Esophagus muscularis mucosa (tissue), 4 donors: ENCODE data around the gene ARHGAP31.

Experiments used
- CTCF ChIP-seq, 3 experiments: fragments of 200-600 bp in 2 of 3; fragments of 450-650 bp in 1 of 3; sonication (generic) in 2 of 3; IDR thresholded peaks; one replicate each; pipeline ENCODE4 v1.5.1; 2017 to 2019; ENCODE audit warnings: antibody characterized with exemption in 3 of 3, mild to moderate bottlenecking in 2 of 3, moderate library complexity in 1 of 3
- EP300 ChIP-seq: sonication (generic); formaldehyde crosslinking; IDR thresholded peaks from one replicate; pipeline ENCODE4 v1.6.1; 2017; ENCODE audit warnings: antibody characterized with exemption
- POLR2A ChIP-seq: fragments of 450-650 bp; IDR thresholded peaks from one replicate; pipeline ENCODE4 v1.6.1; 2017; ENCODE audit warnings: antibody characterized with exemption, moderate library complexity, mild to moderate bottlenecking, low read depth
- POLR2AphosphoS5 ChIP-seq, 2 donors: sonication (generic); formaldehyde crosslinking; IDR thresholded peaks; one replicate each; pipeline ENCODE4 v1.6.1; 2017; ENCODE audit warnings: antibody characterized with exemption in 2 of 2

- TF ChIP-seq POLR2A (no peak), CTCF (IDR thresholded peaks at IDR 0.05) (no peak), POLR2AphosphoS5 (IDR thresholded peaks at IDR 0.05) (no peak), EP300 (no peak)
These were observed 134.4 kb downstream of the ARHGAP31 start for GRCh38 chr3:119428538-119428937.
